DMS53 treated with DMSO at 0.1 percent for 48 hours (cell line): Measurements from ENCODE around the gene FRMPD4.

Experiments used
- DNase-seq: peaks from one replicate; lab custom pipeline; 2025; ENCODE audit not compliant: unreplicated experiment; lab: John Stamatoyannopoulos, UW

The FRMPD4 gene

DNA sequence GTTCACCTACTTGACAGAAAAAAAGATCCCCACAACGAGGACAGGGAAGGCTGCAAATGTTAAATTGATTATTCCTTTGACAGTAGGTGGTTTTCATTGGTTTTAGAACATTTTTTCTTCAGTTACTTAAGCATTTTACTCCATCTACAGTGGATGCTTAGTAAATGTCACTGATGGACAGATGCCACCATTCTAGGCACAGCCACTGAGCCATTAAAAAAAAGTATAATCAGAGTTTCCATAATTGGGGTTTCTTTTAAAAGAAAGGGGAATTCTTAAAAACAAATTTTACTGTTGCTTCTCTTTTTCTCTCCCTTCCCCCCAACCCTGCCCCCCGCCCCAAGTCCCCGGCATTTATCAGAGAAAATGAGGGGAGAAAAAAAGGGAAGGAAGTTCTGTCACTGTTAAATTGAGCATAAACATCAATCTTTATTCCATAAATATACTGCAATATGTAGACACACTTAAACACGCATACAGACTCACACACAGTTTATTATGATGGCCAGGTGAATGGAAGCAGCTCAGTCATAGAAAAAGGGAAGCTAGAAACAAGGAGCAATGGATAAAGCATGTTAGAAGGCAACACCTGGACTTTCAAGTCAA, 573.3 kb downstream of the FRMPD4 start:
- DNase-seq, result no peak

DNA sequence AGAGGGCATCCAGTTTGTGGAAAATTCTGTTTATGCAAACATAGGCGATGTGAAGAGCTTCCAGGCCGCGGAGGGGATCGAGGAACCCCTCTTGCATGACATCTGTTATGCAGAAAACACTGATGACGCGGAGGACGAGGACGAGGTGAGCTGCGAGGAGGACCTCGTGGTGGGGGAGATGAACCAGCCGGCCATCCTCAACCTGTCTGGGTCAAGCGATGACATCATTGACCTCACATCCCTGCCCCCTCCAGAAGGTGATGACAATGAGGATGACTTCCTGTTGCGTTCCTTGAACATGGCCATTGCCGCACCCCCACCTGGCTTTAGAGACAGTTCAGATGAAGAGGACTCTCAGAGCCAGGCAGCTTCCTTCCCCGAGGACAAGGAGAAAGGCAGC, 578.3 kb downstream of the FRMPD4 start:
- DNase-seq, result no peak

DNA sequence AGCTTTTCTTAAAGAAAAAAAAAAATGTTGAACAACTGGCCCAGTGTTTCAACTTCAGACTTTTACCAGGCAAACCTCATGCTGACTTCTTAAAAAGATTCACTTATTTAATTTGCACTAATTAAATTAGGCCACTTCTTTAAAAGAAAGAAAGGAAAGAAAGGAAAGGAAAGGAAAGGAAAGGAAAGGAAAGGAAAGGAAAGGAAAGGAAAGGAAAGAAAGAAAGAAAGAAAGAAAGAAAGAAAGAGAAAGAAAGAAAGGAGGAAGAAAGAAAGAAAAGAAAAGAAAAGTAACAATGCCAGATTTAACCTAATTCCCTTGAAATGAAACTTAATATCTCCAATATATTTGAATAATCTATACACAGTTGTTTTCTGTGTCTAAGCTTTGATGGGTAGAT, 581.6 kb downstream of the FRMPD4 start:
- no peak for DNase-seq

DNA sequence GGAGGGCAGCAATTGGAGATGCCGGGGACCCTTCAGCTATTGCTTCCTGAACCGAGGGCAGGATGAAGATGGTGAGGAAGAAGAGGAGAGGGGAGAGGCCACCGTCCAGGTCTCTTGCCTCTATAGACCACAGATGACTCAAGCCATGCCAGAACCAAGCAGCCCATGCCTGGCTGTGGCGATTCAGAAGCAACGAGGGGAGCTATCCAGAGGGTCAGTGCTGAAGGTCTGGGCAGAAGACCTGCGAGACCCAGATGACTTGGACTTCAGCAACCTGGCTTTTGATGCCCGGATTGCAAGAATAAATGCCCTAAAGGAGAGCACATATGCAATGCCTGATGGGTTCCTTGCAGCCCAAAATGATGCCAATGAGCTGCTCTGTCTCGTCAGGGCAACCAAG, 582.8 kb downstream of the FRMPD4 start:
- no peak for DNase-seq

DNA sequence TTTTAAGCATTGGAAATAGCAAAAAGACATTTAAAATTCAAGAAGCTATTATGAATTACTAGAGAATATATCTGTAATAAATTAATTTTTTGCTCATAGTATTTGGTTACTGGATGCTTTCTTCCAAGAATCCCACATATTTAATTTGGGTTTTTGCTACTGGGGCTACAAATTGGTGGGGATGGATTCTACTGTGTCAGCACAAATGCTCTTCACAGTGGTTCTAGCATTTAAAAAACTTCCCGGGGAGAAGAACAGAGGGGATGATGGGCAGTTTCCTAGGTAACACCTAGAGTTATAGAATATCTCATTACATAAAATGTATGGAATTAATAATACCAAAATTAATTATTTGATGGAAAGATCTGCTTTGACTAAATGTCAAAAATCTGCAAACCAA, 584.0 kb downstream of the FRMPD4 start:
- no peak for DNase-seq

DNA sequence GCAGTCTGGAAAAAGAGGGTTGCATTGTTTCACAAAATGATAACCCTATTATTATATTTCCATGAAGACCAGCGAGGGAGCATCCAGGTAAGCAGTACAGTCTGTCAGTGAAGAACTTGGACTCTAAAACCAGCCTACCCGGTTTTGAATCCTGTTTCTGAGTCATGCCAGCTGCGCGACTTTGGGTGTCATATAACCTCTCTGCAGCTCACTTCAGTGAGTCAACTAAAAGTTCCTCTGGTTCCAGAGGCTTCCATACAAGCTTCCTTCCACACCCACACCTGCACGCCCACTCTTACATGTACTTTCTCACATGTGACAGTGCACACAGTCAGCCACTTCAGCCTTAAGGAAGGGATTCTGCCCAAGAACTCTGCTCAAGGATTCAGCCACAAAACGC, 603.1 kb downstream of the FRMPD4 start:
- peak; percentile 52 for DNase-seq

DNA sequence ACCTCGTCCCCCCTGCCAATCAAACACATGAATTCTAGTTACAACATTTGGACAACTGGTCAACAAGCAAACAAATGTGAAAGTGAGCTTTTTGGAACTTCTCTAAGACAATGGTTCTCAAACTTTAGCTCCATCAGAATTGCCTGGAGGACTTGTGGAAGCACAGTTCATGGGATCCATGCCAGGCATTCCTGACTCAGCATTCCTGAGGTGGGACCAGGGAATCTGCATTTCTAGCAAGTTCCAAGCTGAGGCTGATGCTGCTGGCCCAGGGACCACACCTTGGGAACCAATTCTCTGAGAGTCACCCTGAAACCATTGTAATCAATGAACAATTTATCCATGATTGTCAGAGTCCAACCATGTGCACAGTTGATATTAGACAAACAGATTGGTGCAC, 609.2 kb downstream of the FRMPD4 start:
- no peak for DNase-seq

DNA sequence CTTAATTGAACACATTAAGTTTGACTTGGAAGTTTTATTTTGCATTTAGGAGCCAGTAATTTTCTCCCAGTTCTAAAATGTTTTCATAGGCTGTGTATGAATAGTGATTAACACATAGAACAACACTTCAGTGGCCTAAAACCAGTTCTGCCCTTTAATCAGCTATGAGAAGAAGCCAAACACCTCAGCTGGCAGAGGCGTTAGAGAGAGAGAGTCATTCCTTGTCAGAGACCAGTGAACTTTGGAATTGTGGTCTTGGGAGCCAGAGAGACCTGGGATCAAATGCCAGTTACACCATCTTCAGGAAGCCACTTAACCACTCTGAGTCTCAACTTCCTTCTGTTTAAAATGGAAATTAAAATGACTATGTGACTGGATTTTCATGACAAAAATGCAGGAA, 613.6 kb downstream of the FRMPD4 start:
- no peak for DNase-seq

DNA sequence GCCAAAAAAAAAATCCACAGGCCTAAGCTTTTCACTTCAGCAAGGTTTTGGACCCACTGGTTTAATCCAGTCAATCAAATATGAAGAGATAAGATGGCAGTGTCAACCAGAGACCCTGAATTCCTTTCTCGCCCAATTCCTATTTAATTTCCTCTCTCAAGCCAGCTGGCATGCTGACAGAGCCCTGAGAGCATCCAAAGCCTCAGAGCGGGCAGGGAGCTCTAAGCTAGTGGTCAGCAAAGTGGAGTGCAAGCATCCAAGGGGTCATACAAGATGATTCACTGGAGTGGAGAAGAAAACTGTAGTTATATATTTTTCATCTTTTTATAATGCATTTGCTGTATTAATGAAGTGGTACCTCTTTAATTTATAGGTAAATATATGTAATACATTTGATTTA, 615.1 kb downstream of the FRMPD4 start:
- DNase-seq, result no peak

DNA sequence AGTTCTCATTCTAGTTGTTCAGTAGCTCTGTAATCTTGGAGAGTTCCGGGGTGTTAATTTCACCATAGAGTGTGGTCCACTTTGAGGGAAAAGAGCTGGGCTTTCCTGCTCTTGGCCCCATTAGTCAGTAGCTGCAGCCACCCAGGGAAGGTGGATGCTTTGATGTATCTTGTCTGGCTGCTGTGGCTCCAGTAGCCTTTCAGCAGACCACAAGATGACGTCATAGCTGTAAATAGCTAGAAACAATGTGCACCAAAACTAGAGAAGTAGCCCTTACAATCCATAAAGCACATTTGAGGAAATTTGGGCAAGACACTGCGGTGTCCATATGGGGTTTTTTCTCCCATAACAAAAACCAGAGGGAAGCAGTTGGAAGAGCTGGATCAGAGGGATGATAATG, 620.0 kb downstream of the FRMPD4 start:
- DNase-seq, result no peak

DNA sequence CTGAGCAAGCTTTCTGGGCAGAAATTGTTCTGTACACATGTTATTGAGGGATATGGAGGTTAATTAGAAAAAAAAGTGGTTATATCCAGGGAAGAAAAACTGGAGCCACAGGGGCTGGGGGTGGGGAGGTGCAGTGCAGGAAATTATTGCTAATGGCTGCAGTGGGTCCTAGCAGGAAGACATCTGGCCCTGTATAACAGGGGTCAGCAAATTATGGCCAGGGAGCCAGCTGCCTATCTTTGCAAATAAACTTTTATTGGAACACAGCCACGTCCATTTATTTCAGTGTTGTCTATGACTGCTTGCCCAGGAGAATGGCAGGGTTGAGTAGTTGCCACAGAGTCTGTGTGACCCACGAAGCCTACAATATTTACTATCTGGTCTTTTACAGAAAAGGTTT, 629.6 kb downstream of the FRMPD4 start:
- no peak for DNase-seq

DNA sequence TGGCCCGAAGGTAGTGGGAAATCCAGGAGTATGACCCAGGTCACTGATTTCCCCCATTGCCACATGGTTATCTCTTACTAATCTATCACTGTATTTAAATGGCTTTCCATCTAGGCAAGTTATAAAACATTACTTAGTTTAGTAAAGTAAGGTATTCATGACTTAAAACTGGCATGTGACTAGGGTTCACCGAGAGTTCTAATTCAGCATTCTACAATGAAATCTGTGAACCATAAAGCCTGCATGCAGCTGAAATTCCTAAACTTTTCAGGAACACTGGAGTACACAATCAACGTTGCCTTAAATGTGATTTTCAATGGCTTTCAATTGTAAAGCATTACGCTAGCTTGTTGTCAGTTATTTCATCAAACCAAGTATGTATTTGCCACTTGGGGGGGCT, 630.2 kb downstream of the FRMPD4 start:
- no peak for DNase-seq

DNA sequence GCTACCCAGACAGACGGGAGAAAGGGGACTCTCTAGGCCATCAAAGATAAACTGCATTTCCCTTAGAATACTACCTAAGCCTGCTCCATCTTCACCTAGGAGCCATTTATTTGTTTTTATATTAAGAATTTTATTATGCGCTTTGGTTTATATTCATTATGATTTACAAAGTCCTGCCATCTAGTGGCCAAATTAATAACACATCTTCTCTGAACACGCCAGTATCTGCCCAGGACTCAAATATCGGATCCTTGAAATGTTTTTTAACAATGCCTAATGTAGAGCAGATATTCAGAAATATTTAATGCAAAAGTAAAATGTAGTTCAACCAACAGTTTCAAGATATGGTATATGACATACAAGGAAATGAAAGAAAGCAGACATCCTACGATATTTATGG, 632.2 kb downstream of the FRMPD4 start:
- no peak for DNase-seq

DNA sequence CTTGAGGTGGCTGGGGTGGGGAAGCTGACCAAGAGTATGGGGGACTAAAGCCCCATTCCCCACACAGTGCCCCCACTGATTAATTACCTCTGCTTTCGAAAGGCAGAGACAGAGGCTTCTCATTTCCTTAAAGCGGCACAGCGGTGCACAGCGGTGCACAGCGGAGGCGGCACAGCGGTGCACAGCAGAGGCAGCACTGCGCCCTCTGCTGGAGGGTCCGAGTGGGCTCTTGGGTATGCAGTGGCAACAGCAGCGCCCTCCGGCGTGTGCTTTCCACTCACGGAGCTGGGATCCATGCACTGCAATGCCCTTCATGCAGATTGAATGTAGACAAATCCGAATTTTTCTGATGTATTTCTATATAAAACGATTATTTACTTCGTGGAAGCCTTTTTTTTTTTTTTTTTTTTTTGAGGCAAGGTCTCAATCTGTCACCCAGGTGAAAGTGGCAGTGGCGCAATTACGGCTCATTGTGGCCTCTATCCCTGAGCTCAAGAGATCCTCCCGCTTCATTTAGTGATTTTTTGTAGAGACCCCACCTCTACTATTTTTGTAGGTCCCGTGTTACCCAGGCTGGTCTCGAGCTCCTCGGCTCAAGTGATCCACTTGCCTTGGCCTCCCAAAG, 633.3 kb downstream of the FRMPD4 start:
- peak; percentile 41 for DNase-seq
